HG03196 (cell line): Measurements from ENCODE around the gene ACER1.
"Not testable (repeated sequence)": the region's sequence is repeated elsewhere in the genome, so short reads cannot be mapped to it uniquely, and the experiment has no call there.

ENCODE experiments used
- ATAC-seq: cut with Tn5 transposase; IDR thresholded peaks from one replicate; pipeline ENCODE4 v1.9.1; 2021; ENCODE audit not compliant: unreplicated experiment

ACER1 gene, protein sequence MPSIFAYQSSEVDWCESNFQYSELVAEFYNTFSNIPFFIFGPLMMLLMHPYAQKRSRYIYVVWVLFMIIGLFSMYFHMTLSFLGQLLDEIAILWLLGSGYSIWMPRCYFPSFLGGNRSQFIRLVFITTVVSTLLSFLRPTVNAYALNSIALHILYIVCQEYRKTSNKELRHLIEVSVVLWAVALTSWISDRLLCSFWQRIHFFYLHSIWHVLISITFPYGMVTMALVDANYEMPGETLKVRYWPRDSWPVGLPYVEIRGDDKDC

DNA sequence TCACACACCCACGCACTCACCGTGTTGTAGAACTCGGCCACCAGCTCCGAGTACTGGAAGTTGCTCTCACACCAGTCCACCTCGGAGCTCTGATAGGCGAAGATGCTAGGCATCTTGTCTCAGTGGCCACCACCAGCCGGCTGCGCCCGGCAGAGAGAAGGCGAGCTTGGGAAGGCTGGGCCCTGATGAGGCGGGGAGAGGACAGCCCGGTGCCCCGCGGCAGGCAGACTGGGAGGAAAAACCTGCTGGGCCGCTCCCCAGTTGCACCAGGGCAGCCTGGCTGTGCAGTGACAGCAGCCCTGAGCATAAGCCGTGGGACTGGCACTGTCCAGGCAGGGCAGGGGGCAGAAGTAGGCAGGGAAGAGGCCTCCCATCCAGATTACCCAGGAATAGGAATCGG, at the start of gene ACER1:
Gene ACER1 (minus strand): TSS at position 174 of the 400 bp plus-strand sequence. CDS start 61 bp downstream, at position 113.
- ATAC-seq = no peak

DNA sequence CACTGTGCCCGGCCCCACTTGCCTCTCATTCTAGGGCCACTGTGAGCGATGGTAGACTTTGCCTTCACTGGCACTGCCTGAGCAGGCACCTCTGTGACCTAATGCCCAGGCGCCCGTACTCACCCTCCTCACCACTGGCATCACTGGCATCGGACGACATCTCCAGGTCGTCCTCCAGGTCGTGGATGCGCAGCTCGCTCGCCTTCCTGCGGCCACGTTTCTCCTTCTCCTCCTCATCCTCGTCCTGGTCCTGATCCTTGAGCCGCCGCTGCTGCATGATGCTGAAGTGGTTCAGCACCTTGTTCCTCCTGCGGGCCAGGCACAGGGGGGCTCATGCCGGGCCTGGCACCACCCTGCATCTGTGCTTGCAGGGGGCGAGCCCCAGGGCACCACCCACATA, 49.8 kb upstream of the ACER1 start:
- no peak for ATAC-seq

DNA sequence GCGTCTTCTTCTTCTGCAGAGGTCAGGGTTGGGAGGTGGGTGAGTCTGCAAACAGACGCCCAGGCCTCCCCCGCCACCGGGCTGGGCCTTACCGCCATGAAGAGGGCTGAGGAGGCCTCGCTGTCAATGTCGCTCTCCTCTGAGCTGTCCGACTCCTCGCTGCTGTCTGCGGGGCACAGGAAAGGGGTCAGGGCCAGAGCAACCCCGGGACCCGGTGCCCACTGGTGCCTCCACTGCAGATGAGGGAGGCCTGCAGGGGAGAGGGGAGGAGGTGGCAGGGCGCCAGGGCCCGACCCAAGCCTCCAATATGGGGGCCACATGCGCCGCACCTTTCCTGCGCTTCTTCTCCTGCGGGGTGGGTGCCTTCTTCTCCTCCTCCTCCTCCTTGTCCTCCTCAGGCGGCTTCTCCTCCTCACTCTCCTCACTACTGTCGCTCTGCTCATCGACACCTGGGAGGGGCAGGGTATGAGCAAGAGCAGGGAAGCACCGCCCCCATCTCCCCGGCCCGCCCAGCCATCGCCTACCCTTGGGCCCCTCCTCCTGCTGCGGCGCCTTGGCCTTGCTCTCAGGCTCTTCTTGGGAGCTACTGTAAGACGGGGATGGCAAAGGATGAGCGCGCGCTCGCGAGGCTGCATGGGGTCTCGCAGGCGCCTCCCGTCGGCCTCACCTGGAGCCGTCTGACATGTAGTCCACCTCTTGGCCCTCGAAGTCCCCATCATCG, 47.8 kb upstream of the ACER1 start:
- ATAC-seq = no peak

DNA sequence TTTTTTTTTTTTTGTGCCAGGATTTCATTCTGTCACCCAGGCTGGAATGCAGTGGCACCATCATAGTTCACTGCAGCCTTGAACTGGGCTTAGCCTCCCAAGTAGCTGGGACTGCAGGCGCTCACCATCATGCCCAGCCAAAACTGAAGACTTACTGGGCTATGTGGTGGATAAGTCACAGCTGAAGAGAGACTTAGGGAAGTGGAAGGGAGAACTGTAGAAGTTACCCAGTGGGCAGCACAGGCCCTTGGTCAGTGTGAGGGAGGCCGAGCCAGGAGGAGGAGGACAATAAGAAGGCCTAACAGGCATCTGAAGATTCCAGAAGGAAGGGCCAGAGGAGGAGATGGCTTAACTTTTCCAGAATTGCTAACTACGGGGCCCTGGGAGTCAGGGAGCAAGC, 46.3 kb upstream of the ACER1 start:
- ATAC-seq = no peak

DNA sequence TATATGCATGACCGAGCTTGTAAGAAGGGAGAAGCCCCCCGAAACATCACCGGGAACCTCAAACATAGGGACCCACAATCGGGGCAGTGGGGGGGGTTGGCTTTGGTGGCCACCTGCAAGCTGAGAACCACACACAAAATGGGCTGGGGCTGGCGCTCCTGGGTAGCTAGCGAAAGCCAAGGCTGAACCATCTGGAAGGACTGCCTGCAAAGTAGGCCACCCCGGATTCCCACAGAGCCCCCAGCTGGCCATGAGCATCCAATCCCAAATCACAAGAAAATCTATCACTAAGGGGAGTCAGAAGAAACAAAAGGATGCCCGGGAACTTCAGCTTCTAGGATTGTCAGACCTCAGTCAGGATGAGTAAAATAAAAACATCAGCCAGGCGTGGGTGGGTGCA, 45.1 kb upstream of the ACER1 start:
- ATAC-seq = no peak

DNA sequence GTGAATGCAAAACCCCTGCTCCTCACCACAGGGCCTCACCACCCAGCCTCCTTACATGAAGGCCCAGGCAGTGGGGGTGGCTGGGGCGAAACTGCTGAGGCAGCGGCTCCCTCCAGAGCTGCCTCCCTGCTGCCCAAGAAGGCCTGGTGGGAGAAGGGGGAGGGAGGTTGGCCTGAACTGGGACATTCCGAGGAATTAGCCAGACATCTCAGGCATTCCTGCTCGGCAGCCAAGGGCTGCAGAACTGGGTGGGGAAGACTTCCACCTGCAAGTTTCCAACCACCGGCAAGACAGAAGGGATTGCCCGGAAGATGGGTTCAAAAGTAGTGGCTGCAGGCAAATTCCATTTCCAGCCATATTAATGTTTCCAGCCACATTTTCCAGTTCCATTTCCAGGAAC, 44.6 kb upstream of the ACER1 start:
- ATAC-seq = no peak

DNA sequence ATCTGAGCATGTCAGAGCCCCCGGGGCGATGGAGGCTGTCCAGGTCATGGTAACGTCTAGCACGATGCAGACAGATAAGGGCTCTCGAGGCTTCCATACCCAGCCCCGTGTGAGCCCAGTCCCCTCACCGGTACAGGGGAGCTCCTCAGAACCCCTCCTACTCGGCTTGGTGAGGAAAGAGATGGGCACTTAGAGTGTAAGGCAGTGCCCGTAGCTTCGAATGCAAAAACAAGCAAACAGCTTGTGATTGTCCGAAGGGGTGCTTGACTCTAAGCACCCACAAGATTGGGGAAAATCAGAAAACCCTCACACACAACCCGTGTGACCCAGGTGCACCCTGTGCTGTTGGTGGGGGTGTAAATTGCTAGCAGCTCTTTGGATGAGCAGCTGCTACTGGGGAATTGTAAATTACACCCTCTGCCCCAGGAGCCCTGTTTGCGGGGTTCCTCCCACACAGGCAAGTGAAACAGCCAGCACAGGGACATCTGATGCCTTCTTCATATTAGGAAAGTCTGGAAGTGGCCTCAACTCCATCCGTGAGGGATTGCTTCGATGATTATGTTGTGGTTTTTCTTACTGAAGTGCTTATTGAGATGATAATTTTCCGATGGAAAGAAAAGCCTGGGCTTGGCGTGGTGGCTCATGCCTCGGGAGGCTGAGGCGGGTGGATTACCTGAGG, 43.2 kb upstream of the ACER1 start:
- no peak for ATAC-seq

DNA sequence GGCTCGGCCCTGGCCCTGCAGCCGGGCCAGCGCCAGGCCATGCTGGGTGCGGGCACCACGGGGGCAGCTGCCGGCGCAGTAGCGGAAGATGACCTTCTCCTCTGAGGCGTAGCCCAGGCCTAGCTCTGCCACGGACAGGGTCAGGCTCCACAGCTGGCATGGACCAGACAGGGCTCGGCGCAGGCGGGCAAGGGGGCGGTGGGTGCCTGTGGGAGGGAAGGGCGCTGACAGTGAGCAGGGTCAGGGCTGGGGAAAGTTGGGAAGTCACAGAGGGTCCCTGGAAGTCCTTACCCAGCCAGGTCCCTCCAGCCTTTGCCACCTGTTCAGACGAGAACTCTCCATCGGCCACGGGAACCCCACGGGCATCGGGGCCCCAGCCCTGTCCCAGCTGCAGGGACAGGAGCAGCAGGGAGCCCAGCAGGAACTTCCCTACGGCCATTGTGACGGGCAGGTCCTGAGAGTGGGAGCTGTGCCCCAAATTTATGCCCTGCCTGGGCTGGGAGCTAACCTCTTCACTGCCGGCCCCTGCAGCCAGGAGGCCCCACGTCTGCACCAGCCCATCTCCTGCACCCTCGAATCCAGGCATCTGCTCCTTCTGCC, 42.1 kb upstream of the ACER1 start, which contains the start of gene PSPN:
Gene PSPN (minus strand): TSS at position 523 of the 600 bp plus-strand sequence. CDS start 84 bp downstream, at position 439.
- ATAC-seq = no peak

DNA sequence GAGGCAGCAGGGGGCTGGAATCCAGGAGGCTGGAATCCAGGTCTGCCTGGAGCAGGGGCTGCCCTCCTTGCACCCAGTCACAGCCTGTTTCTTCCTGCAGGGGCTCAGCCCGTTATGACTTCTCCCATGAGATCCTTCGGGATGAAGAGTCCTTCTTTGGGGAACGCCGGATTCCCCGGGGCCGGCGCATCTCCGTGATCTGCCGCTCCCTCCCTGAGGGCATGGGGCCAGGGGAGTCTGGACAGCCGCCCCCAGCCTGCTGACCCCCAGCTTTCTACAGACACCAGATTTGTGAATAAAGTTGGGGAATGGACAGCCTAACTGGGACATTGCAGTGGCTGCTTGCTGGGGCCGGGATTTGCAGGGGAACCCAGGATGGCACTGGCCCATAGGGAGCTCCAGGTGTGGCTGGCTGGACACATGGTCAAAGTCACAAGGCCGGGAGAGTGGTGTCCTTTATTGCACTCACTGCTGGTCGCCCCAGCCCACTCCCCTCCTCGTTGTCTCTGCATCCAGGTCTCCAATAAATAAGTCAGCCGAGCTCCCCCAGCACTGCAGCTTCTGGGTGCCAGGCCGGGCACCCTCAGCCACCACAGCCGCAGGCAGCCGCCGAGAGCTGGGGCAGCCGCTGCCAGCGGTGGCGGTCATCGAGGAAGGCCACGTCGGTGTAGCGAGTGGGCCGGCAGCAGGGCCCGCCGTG, 41.4 kb upstream of the ACER1 start:
- ATAC-seq = no peak

DNA sequence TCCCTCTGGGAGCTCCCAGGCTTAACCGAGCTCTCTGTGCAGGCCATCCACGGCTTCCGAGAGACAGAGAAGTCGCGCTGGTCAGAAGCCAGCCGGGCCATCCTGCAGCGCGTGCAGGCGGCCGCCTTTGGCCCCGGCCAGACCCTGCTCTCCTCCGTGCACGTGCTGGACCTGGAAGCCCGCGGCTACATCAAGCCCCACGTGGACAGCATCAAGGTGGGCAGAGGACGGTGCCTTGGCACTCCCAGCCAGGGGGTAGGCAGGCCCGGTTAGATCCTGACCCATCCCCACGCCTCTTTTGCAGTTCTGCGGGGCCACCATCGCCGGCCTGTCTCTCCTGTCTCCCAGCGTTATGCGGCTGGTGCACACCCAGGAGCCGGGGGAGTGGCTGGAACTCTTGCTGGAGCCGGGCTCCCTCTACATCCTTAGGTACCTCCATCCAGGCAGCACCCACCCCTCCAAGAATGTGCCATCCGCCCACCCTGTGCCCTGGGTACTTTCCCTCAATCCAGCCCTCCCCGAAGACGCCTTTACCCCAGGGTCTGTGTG, 40.8 kb upstream of the ACER1 start:
- no peak for ATAC-seq

DNA sequence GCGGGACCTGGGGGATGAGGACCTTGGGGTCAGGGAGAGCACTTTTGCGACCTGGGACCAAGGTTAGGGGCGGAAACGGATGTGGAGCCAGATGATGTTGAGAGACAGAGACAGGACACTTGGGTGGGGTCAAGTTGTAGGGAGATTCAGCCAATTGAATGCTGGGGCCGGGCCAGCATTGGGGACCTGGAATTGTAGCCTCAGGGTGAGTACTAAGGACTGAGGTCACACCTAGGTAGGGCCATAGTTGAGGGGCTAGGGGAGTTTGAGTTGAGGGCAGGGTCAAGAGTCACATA, 40.3 kb upstream of the ACER1 start:
- no peak for ATAC-seq

DNA sequence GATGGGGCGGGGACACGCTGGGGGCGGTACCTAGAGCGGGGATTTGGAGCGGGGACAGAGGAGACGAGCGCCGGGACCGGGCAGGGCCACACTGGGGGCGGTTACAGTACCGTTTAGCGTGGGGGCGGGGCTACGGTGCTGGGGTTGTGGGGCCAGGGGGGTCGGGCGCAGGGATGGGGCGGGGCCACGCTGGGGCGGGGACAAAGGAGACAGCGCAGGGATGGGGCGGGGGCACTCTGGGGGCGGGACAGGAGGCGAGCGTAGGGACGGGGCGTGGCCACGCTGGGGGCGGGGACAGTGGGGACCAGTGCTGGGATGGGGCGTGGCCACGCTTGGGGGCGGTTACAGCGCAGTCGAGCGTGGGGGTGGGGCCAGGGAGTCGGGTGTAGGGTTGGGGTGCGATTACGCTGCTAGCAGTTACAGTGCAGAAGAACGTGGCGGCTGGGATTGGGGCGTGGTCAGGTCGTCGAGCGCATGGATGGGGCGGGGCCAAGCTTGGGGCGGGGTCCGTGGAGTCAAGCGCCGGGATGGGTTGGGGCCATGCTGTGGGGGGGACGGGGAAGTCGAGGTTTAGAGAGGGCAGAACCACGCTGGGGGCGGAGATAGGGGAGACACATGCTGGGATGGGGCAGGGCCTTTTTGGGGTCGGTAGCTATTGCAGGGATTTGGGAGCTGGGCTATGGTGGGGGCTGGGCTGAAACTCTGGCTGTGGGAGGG, 39.8 kb upstream of the ACER1 start:
- peak; percentile 45 for ATAC-seq

DNA sequence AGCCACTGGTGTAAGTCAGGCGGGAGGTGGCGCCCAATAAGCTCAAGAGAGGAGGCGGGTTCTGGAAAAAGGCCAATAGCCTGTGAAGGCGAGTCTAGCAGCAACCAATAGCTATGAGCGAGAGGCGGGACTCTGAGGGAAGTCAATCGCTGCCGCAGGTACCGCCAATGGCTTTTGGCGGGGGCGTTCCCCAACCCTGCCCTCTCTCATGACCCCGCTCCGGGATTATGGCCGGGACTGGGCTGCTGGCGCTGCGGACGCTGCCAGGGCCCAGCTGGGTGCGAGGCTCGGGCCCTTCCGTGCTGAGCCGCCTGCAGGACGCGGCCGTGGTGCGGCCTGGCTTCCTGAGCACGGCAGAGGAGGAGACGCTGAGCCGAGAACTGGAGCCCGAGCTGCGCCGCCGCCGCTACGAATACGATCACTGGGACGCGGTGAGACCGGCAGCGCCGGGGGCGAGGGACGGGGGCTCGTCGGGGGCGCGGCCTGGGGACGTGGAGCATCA, 39.2 kb upstream of the ACER1 start, which contains the start of gene ALKBH7:
Gene ALKBH7 (plus strand): TSS at position 201 of the 502 bp plus-strand sequence. CDS start 27 bp downstream, at position 228.
- ATAC-seq = peak; percentile 71

DNA sequence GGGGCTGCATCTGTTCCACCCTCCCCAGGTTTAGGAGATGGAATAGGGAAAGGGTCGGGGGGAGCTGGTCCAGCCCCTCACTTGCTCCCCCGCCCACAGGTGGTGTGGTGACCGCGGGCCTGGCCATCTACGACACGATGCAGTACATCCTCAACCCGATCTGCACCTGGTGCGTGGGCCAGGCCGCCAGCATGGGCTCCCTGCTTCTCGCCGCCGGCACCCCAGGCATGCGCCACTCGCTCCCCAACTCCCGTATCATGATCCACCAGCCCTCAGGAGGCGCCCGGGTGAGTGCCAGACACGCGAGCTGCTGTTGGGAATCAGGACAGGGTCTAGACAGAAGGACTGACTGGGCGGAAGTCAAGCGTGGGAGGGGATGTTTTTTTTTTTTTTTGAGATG, 30.9 kb upstream of the ACER1 start:
- no peak for ATAC-seq

DNA sequence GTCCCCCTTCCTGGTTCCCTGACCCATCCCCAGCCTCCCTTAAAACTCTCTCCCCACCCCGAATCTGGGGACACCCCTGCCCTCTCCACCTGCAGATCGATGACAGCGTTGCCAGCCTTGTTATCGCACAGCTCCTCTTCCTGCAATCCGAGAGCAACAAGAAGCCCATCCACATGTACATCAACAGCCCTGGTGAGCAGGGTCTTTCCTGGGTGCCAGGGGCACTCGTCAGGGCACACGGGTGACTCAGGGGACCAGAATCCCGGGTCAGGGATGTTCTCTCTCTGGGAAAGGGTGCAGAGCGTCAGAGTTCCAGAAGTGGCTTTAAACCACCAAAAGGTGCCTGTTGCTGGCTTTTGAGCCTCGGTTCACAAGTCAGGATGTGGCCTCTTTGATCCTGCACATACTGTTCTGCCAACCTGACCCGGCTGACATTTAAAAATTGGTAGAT, 29.0 kb upstream of the ACER1 start:
- ATAC-seq = no peak

DNA sequence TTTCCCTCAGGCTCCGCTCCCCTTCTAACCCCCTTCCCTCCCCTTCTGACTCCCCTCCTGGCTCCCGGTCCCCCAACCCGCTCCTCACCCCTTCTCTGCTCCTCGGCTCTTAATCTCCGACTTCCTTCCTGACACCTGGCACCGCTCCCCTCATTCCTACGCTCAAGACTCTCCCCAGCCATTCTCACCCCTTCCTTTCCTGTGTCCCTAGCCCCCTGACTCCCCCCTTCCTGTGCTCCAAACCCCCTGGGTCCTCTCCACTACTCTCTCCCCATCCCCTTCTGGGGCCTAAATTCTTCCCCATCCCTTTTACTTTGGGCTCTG, 28.6 kb upstream of the ACER1 start:
- ATAC-seq = no peak

DNA sequence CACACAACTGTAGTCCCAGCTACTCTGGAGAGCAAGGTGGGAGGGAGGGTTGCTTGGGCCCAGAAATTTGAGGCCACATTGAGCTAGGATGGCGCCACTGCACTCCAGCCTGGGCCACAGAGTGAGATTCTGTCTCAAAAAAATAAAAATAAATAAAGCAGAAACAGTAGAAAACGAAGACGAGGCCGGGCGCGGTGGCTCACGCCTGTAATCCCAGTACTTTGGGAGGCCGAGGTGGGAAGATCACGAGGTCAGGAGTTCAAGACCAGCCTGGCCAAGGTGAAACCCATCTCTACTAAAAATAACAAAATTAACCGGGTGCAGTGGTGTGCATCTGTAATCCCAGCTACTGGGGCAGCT, 27.4 kb upstream of the ACER1 start:
- not testable (repeated sequence) for ATAC-seq

DNA sequence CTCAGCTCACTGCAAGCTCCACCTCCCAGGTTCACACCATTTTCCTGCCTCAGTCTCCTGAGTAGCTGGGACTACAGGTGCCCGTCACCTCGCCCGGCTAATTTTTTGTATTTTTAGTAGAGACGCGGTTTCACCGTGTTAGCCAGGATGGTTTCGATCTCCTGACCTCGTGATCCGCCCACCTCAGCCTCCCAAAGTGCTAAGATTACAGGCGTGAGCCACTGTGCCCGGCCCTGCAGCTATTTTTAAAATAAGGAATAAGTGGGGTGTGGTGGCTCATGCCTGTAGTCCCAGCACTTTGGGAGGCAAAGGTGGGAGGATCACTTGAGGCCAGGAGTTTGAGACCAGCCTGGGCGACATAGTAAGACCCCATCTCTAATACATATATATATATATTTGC, 27.0 kb upstream of the ACER1 start:
- not testable (repeated sequence) for ATAC-seq

DNA sequence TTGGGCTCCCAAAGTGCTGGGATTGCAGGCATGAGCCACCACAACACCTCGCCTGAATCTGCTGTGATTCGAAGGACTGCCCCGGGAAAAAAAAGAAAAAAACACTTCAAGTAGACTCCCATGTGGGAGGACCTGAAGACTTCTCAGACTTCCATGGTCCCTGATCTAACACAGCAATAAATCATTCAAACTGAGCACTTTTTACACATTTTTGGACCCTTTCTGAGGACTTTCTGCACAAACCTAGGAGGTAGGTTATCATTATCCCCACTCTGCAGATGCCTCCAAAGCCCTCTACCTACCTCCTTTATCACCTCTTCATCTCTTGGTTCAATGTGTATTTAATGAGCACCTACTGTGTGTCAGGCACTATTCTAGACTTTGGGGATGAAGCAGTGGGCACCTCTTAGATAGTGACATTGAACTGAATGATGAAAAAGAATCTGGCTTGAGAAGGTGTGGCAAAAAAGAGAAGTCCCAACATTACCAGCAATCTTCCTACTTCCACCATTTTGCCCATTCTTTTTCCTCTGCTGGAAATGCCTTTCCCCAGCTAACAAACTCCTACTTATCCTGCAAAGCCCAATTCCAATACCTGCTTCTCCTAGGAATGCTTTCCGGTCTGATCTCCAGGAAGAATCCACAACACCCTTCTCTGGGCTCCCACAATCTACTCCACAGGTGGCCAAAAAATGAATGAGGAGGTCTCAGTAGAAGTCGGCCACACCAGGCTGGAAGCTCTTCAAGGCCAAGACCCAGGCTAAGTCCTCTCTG, 26.3 kb upstream of the ACER1 start:
- ATAC-seq = no peak
